Calu3 (cell line): ENCODE results near the gene WDR91. TPM values are rescaled to one million over a fixed set of nuclear protein-coding genes. Genes with fewer than 3 reads are reported as not detected.

Source experiments
- BruUV-seq: library from RNA; stranded (reverse); fragments of 400-500 nt; replicated peaks from 2 replicates; lab custom pipeline; 2021; lab: Mats Ljungman, UMichigan
- CTCF ChIA-PET: fragments of 300-600 bp; sonication (Branson Sonifier 250); formaldehyde crosslinking; loops from one replicate; lab custom pipeline; 2022; ENCODE audit warnings: antibody characterized with exemption; lab: Charles Lee
- DNase-seq: peaks from one replicate; pipeline ENCODE4 v3.0.0; 2022
- H3K27ac Mint-ChIP-seq: one replicate; pipeline ENCODE4 v1.8.0; 2022; ENCODE audit warnings: mixed read lengths; ENCODE audit not compliant: unreplicated experiment
- H3K27me3 Mint-ChIP-seq: one replicate; pipeline ENCODE4 v1.8.0; 2022; ENCODE audit warnings: mixed read lengths; ENCODE audit not compliant: unreplicated experiment
- H3K36me3 Mint-ChIP-seq: one replicate; pipeline ENCODE4 v1.8.0; 2022; ENCODE audit warnings: mild to moderate bottlenecking, moderate library complexity, mixed read lengths; ENCODE audit not compliant: insufficient read depth, unreplicated experiment
- H3K4me1 Mint-ChIP-seq: one replicate; pipeline ENCODE4 v1.8.0; 2022; ENCODE audit warnings: mild to moderate bottlenecking, low read depth, mixed read lengths; ENCODE audit not compliant: unreplicated experiment
- H3K4me3 Mint-ChIP-seq: one replicate; pipeline ENCODE4 v1.8.0; 2022; ENCODE audit warnings: mild to moderate bottlenecking, low read depth, moderate library complexity, mixed read lengths; ENCODE audit not compliant: unreplicated experiment
- H3K9me3 Mint-ChIP-seq: one replicate; pipeline ENCODE4 v1.8.0; 2022; ENCODE audit warnings: low read depth, mixed read lengths; ENCODE audit not compliant: unreplicated experiment
- intact Hi-C: fragments of 100-400 bp; cut with micrococcal nuclease; formaldehyde crosslinking; loops from one replicate; pipeline ENCODE4 v1.10.0; 2022; ENCODE audit not compliant: unreplicated experiment
- total RNA-seq: library from RNA; stranded (reverse); gene quantifications from 2 replicates; pipeline ENCODE4 v1.2.3, GENCODE V29; 2022
- TF ChIP-seq, protein P1 (sequence below): fragments of 200-600 bp; IDR thresholded peaks from one replicate; pipeline ENCODE4 v1.8.0; 2022; ENCODE audit warnings: antibody characterized with exemption; ENCODE audit not compliant: unreplicated experiment

The WDR91 gene
- total RNA-seq, 1 experiment from 2014 or later: 24.3 TPM

DNA sequence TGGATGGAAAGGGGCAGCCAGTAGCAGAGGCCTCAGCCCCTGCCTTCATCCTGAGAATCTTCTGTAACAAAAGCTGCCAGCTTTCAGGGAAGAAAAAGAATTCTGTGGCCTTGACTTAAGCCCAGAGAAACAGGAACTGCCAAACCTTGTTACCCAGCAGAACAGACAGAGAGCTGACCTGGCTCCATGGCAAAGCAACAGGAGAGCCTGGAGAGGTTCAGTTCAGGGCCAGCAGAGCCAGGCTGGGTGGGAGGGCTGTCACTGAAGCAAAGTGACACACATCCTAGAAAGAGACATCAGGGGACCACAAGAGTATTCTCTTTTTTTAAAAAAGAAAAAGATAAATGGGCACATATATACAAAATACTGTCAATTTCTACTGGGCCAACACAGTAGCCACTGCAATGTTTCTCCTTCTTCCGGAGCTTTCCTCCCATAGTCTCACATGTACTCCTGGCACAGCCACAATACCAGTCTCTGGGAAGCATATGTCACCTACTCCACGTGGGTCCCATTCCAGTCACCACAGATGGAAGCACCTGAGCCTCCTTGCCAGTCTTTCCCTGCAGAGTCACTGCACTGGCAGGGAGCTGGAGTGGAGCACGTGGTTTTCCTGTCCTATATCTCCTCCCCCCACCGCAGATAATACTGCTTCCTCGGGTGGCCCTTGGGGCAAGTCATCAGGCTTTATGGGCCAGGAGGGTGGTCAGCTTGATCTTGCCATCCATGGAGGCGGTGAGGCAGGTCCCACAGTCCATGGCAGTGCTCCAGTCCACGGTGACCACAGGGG, 25.7 kb downstream of the WDR91 start:
- BruUV-seq: no TSS peak
- TF ChIP-seq, protein P1, sequence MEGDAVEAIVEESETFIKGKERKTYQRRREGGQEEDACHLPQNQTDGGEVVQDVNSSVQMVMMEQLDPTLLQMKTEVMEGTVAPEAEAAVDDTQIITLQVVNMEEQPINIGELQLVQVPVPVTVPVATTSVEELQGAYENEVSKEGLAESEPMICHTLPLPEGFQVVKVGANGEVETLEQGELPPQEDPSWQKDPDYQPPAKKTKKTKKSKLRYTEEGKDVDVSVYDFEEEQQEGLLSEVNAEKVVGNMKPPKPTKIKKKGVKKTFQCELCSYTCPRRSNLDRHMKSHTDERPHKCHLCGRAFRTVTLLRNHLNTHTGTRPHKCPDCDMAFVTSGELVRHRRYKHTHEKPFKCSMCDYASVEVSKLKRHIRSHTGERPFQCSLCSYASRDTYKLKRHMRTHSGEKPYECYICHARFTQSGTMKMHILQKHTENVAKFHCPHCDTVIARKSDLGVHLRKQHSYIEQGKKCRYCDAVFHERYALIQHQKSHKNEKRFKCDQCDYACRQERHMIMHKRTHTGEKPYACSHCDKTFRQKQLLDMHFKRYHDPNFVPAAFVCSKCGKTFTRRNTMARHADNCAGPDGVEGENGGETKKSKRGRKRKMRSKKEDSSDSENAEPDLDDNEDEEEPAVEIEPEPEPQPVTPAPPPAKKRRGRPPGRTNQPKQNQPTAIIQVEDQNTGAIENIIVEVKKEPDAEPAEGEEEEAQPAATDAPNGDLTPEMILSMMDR: no peak
- DNase-seq: no peak
- H3K27ac Mint-ChIP-seq: no peak overlapping the region
- intact Hi-C loops: no loop called here
- peaks cover 58% of the 10 kb centered on the region for H3K36me3 Mint-ChIP-seq
- H3K27me3 Mint-ChIP-seq: no peaks in the 10 kb centered on the region
- CTCF ChIA-PET: no interaction called here
- no peak overlapping the region for H3K4me3 Mint-ChIP-seq
- H3K9me3 Mint-ChIP-seq: no peaks in the 10 kb centered on the region
- peaks cover 13% of the 10 kb centered on the region for H3K4me1 Mint-ChIP-seq

DNA sequence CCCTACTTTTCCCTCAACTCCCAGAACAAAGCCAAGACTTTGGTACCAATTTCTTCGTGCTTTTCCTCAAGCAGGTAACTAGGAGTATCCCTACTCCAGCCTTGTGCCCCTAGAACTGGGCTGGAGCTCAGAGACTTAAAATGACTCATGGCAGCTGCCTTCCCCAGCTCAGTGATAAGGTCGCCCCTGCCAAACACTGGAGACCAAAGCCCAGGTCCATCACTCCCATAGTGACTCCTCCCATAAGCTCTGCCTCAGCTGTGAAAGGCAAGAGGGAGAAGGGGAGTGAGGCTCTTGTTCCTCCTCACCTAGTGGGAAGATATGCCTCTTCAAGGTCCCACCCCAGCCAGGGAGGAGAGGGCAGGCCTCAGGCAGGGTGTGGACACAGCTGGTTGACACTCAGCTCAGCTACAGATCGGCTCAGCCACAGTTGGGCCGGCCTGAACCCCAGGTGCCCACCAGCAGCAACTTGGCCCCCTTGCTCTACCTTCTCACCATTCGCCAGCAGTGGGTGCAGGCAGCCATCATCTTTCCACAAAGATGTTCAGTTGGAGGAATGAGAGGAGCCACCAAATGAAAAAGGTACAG, 27.0 kb downstream of the WDR91 start:
- H3K36me3 Mint-ChIP-seq: peaks cover 58% of the 10 kb centered on the region
- TF ChIP-seq, protein P1: no peak
- H3K27ac Mint-ChIP-seq: peak overlapping the region; percentile 30
- no TSS peak for BruUV-seq
- H3K27me3 Mint-ChIP-seq: no peaks in the 10 kb centered on the region
- H3K9me3 Mint-ChIP-seq: no peaks in the 10 kb centered on the region
- DNase-seq: no peak
- H3K4me3 Mint-ChIP-seq: no peak overlapping the region
- intact Hi-C loops: no loop called here
- peaks cover 16% of the 10 kb centered on the region for H3K4me1 Mint-ChIP-seq
- CTCF ChIA-PET: interaction anchor here (0.5 kb wide), 1 partner anchor 498 kb away, joined by 4 read pairs; no protein-coding TSS in a partner anchor

DNA sequence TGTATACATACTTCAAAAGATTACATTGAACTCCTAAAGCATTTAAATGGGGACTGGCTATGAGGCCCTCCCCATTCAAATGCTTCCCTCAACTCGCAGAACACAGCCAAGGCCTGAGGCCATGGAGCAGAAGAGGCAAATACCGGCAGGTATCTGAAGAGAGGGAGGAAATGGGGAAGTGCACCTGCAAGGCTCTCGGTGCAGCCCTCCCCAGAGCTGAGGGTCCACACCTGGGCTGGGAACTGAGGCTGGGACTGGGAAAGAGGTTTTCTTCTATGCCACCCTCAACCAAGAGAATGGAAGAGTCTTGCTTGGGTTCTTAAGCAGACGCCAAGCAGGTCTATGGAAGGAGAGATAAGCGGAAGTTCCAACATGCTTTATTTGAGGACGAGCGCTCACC, 27.8 kb downstream of the WDR91 start:
- H3K27me3 Mint-ChIP-seq: no peaks in the 10 kb centered on the region
- H3K36me3 Mint-ChIP-seq: peaks cover 57% of the 10 kb centered on the region
- TF ChIP-seq, protein P1: no peak
- H3K9me3 Mint-ChIP-seq: no peaks in the 10 kb centered on the region
- peaks cover 25% of the 10 kb centered on the region for H3K4me1 Mint-ChIP-seq
- intact Hi-C loops: no loop called here
- DNase-seq: no peak
- H3K27ac Mint-ChIP-seq: no peak overlapping the region
- CTCF ChIA-PET: no interaction called here
- BruUV-seq: no TSS peak
- no peak overlapping the region for H3K4me3 Mint-ChIP-seq

DNA sequence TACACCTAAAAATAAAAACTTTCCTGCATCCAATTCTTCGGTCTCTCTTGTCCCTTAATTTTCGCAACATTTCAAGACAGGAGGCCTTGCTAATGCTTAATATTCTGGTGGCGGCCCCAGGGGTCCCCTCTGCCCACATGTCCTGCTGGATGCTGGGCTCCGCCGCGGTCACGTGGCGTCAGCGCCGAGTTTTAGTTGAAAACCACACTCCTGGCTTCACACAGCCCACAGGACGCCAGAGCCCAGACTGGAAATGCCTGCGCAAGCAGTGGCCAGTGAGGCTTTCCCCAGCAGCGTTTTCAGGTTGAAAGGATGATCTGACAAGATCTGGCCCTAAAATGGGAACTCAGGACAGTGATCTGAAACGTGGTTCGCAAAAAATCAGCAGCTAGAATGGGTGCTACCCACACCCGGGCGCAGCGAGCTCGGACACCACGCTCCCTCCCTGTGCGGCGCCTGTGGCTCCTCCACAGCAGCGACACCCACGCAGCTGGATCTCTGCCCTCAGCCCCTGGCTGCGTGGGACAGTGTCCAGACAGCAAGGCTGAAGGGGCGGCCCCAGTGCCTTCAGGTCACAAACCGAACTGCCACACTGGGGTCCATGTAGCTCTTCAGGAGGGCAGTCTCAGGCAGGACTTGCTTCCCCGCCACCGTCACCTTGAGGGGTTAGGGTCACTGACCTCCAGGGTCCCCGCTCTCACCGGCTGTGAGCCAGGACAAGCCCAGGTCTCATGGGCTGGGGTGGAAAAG, 29.2 kb downstream of the WDR91 start:
- intact Hi-C loops: no loop called here
- Mint-ChIP-seq H3K27me3 (no peaks in the 10 kb centered on the region), H3K36me3 (peaks cover 56% of the 10 kb centered on the region), H3K27ac (peak overlapping the region; percentile 39), H3K9me3 (no peaks in the 10 kb centered on the region), H3K4me1 (peaks cover 38% of the 10 kb centered on the region), H3K4me3 (no peak overlapping the region)
- CTCF ChIA-PET: no interaction called here
- TF ChIP-seq, protein P1: no peak
- BruUV-seq: no TSS peak
- DNase-seq: no peak
